K562 (cell line): ENCODE results near the gene ARMC9. TPM values are rescaled to one million over a fixed set of nuclear protein-coding genes. Genes with fewer than 3 reads are reported as not detected.

Source experiments
- ATAC-seq: fragments of 200-7000 bp; cut with Tn5 transposase; 3 replicates; pipeline ENCODE4 v1.9.1; 2020; ENCODE audit warnings: moderate library complexity
- BruUV-seq: library from RNA; stranded (reverse); fragments of 400-500 nt; replicated peaks from 2 replicates; lab custom pipeline; 2021; lab: Mats Ljungman, UMichigan
- CTCF ChIA-PET: fragments of 300-600 bp; formaldehyde crosslinking; extraction: SDS; loops from one replicate; lab custom pipeline; 2021; ENCODE audit warnings: low intra/inter-chr PET ratio; lab: Yijun Ruan, JAX
- POLR2A ChIA-PET: fragments of 300-600, 350-650 bp; sonication (Branson Sonifier 250); formaldehyde crosslinking; extraction: SDS; loops from one replicate; lab custom pipeline; 2021; ENCODE audit warnings: antibody characterized with exemption, inconsistent platforms; lab: Yijun Ruan, JAX
- DNase-seq, 4 experiments: peaks; one replicate each; pipeline versions ENCODE4 v3.0.0 to v3.0.0-alpha.2; 2011 to 2018; ENCODE audit warnings: low spot score in 3 of 4, mixed read lengths in 3 of 4; ENCODE audit errors: extremely low read depth in 1 of 4
- FAIRE-seq: peaks from 2 replicates; lab custom pipeline; 2011; peaks lifted over from hg19 to GRCh38; lab: Jason Lieb, UNC
- H2AFZ ChIP-seq: 2 replicates; pipeline ENCODE4 v1.6.0; 2011; ENCODE audit warnings: low read depth, low read length, control low read depth, inconsistent platforms
- H3K27ac ChIP-seq: fragments of 200-600 bp; 3 replicates; pipeline ENCODE4 v1.8.0; 2011; ENCODE audit warnings: low read depth, mild to moderate bottlenecking, control low read depth, inconsistent platforms, low read length, moderate library complexity, mixed read lengths; ENCODE audit errors: extremely low read depth
- H3K27me3 ChIP-seq, 2 experiments: fragments of 300-600 bp in 1 of 2; 2 replicates in 1 of 2; 3 replicates in 1 of 2; pipeline versions ENCODE4 v1.6.0 to v1.8.0; 2011; ENCODE audit warnings: inconsistent platforms in 2 of 2, low read length in 2 of 2, mild to moderate bottlenecking in 1 of 2, mixed read lengths in 1 of 2, moderate library complexity in 1 of 2; ENCODE audit not compliant: control insufficient read depth in 2 of 2, insufficient read depth in 2 of 2
- H3K36me3 ChIP-seq: fragments of 300-600 bp; 3 replicates; pipeline ENCODE4 v1.8.0; 2011; ENCODE audit warnings: mild to moderate bottlenecking, low read length, inconsistent platforms; ENCODE audit not compliant: control insufficient read depth, insufficient read depth
- H3K4me1 ChIP-seq, 2 experiments: fragments of 200-600 bp in 1 of 2; replicated peaks in 1 of 2; 2 replicates in 1 of 2; 3 replicates in 1 of 2; pipeline versions ENCODE4 v1.5.1 to v1.8.0; 2011; ENCODE audit warnings: inconsistent platforms in 2 of 2, low read length in 2 of 2, mild to moderate bottlenecking in 1 of 2, mixed read lengths in 1 of 2, moderate library complexity in 1 of 2; ENCODE audit not compliant: control insufficient read depth in 2 of 2, insufficient read depth in 2 of 2
- H3K4me2 ChIP-seq: 2 replicates; pipeline ENCODE4 v1.6.1; 2011; ENCODE audit warnings: low read length, control low read depth, inconsistent platforms, mixed read lengths; ENCODE audit not compliant: insufficient read depth
- H3K4me3 ChIP-seq: fragments of 200-600 bp; sonication (generic), shearing (Covaris generic); 2 replicates; pipeline ENCODE4 v1.5.1; 2016; ENCODE audit warnings: control low read depth, inconsistent platforms
- H3K79me2 ChIP-seq: fragments of 200-600 bp; 3 replicates; pipeline ENCODE4 v1.8.0; 2011; ENCODE audit warnings: low read length, inconsistent platforms; ENCODE audit not compliant: control insufficient read depth, insufficient read depth
- H3K9ac ChIP-seq, 2 experiments: 2 replicates each; pipeline versions ENCODE4 v1.6.0 to v1.6.1; 2011; ENCODE audit warnings: low read depth in 2 of 2, low read length in 2 of 2, control low read depth in 1 of 2, inconsistent platforms in 1 of 2, mild to moderate bottlenecking in 1 of 2, mixed read lengths in 1 of 2; ENCODE audit not compliant: insufficient read depth in 1 of 2
- H3K9me1 ChIP-seq: one replicate; pipeline ENCODE4 v1.6.0; 2011; ENCODE audit warnings: inconsistent platforms, mild to moderate bottlenecking, low read length, moderate library complexity; ENCODE audit not compliant: control insufficient read depth, insufficient read depth
- H3K9me3 ChIP-seq: replicated peaks from 2 replicates; pipeline ENCODE4 v1.5.1; 2011; ENCODE audit warnings: low read depth, low read length, inconsistent platforms; ENCODE audit not compliant: control insufficient read depth, insufficient read depth
- H4K20me1 ChIP-seq: replicated peaks from 2 replicates; pipeline ENCODE4 v1.6.1; 2011; ENCODE audit warnings: low read length, inconsistent platforms, mixed read lengths; ENCODE audit not compliant: control insufficient read depth, insufficient read depth
- ATF6 ChIP-seq: sonication (generic); formaldehyde crosslinking; IDR thresholded peaks from 2 replicates; pipeline ENCODE4 v1.4.0; 2020; ENCODE audit warnings: mild to moderate bottlenecking, missing genetic modification reagents
- CC2D1A ChIP-seq: fragments of 450-650 bp; IDR thresholded peaks from 2 replicates; pipeline ENCODE4 v1.6.1; 2017; ENCODE audit warnings: mild to moderate bottlenecking
- CHD2 ChIP-seq: IDR thresholded peaks from 2 replicates; pipeline ENCODE4 v1.6.1; 2011; ENCODE audit warnings: low read depth, low read length
- ELF2 ChIP-seq: fragments of 250-450 bp; sonication (Bioruptor Pico); IDR thresholded peaks from 2 replicates; pipeline ENCODE4 v1.5.0; 2021; ENCODE audit warnings: mild to moderate bottlenecking
- ETS1 ChIP-seq: conservative IDR thresholded peaks from 2 replicates; pipeline ENCODE4 v1.6.1; 2011; ENCODE audit warnings: low read depth, mild to moderate bottlenecking, low read length; ENCODE audit not compliant: control insufficient read depth
- EZH2 ChIP-seq: IDR thresholded peaks from 2 replicates; pipeline ENCODE4 v1.6.1; 2012; ENCODE audit warnings: low read depth, mild to moderate bottlenecking, inconsistent platforms, low read length, borderline replicate concordance
- GTF2B ChIP-seq: IDR thresholded peaks from 2 replicates; pipeline ENCODE4 v1.6.1; 2011; ENCODE audit not compliant: insufficient read length; ENCODE audit errors: extremely low read depth
- KLF13 ChIP-seq: fragments of 450-650 bp; IDR thresholded peaks from 2 replicates; pipeline ENCODE4 v1.6.1; 2016; ENCODE audit warnings: missing genetic modification characterization, low read depth, mild to moderate bottlenecking, missing compliant biosample characterization, moderate library complexity, borderline replicate concordance
- NR0B1 ChIP-seq: fragments of 450-650 bp; IDR thresholded peaks from one replicate; pipeline ENCODE4 v1.6.1; 2018; ENCODE audit warnings: mild to moderate bottlenecking, moderate library complexity; ENCODE audit not compliant: partially characterized antibody
- PML ChIP-seq: IDR thresholded peaks from 2 replicates; pipeline ENCODE4 v1.6.1; 2012; ENCODE audit warnings: low read length, inconsistent platforms
- PTBP1 ChIP-seq: fragments of 200-400 bp; formaldehyde crosslinking; IDR thresholded peaks from 2 replicates; pipeline ENCODE4 v1.6.1; 2017; ENCODE audit warnings: low read depth, low read length
- SMARCA5 ChIP-seq: fragments of 450-650 bp; IDR thresholded peaks from 2 replicates; pipeline ENCODE4 v1.6.1; 2016
- THAP7 ChIP-seq: fragments of 250-450 bp; sonication (Bioruptor Pico); IDR thresholded peaks from 2 replicates; pipeline ENCODE4 v1.5.0; 2021
- U2AF2 ChIP-seq: fragments of 200-400 bp; formaldehyde crosslinking; optimal IDR thresholded peaks from 2 replicates; pipeline ENCODE3; 2017; ENCODE audit warnings: low read depth, mild to moderate bottlenecking, low read length
- ZNF197 ChIP-seq: fragments of 200-800 bp; sonication (Bioruptor generic); IDR thresholded peaks from 2 replicates; pipeline ENCODE4 v1.6.1; 2016; ENCODE audit warnings: low read depth, missing genetic modification characterization, missing compliant biosample characterization
- ZNF551 ChIP-seq: fragments of 250-450 bp; sonication (Bioruptor Pico); IDR thresholded peaks from 2 replicates; pipeline ENCODE4 v1.5.0; 2021; ENCODE audit warnings: mild to moderate bottlenecking, moderate library complexity
- WGBS: fragments of 100-300 bp; shearing (Covaris generic); methylation state at CpG from one replicate; pipeline ENCODE4 v1.1.6; 2016; ENCODE audit warnings: low coverage, mixed read lengths; ENCODE audit not compliant: insufficient coverage; ENCODE audit errors: missing lambda C conversion rate; 5-methylcytosine and 5-hydroxymethylcytosine counted together
- in situ Hi-C: fragments of 300-500 bp; cut with MboI; formaldehyde crosslinking; loops from 4 replicates; pipeline ENCODE4 v1.15.0; 2018; ENCODE audit warnings: inconsistent platforms, mixed read lengths
- intact Hi-C: fragments of 100-400 bp; cut with micrococcal nuclease; formaldehyde crosslinking; loops from 2 replicates; pipeline ENCODE4 v1.14.2; 2022
- polyA plus RNA-seq, 8 experiments: library from polyadenylated mRNA; depleted of rRNA in 4 of 8; stranded (reverse) in 5 of 8; unstranded in 3 of 8; fragments of >200 nt; fragmentation: Nextera tagmentation in 2 of 8; fragmentation: Illumina TruSeq in 1 of 8; extraction: Ambion mirVana in 2 of 8; extraction: Trizol in 1 of 8; gene quantifications; 2 replicates each; pipeline versions ENCODE4 v1.2.1 to v1.2.3, GENCODE V29; 2011 to 2014; ENCODE audit warnings: inconsistent platforms in 1 of 8, missing spikeins in 1 of 8
- total RNA-seq, 7 experiments: library from RNA; depleted of rRNA in 6 of 7; stranded (reverse); fragments of >200 nt in 6 of 7; fragmentation: Illumina TruSeq in 2 of 7; extraction: Trizol in 2 of 7; gene quantifications; 2 replicates each; pipeline versions ENCODE4 v1.2.1 to v1.2.3, GENCODE V29; 2011 to 2021; ENCODE audit warnings: low replicate concordance in 1 of 7

ARMC9 gene
- total and polyA plus RNA-seq, 9 of the 15 experiments (the other 6 are each of a cell fraction or from before 2014, with no cell fraction given) = 0.36 to 2.3 (median 1.1) TPM

GRCh38 chr2:231294116-231294515 lies 95.7 kb downstream of the ARMC9 start:
- DNase-seq (no peak), ATAC-seq (no peak), FAIRE-seq (no peak)
- Histone ChIP-seq H3K4me2 (no peak overlapping the region), H2AFZ (no peak overlapping the region), H3K27ac (no peak overlapping the region), H3K36me3 (no peaks in the 10 kb centered on the region), H3K79me2 (no peaks in the 10 kb centered on the region), H3K9ac (no peak overlapping the region), H4K20me1 (no peaks in the 10 kb centered on the region), H3K9me1 (no peaks in the 10 kb centered on the region), H3K27me3 (peaks cover 11 to 34% of the 10 kb centered on the region in 2 experiments; a peak in 3 of 5 replicates), H3K4me3 (no peak overlapping the region), H3K9me3 (no peaks in the 10 kb centered on the region), H3K4me1 (peaks cover 0 to 3% of the 10 kb centered on the region in 2 experiments; a peak in 3 of 5 replicates)
- CTCF ChIA-PET = no interaction called here
- intact Hi-C loops (loop anchor here (10.0 kb wide), 1 partner anchor 111 kb away; no protein-coding TSS in a partner anchor), in situ Hi-C loops (no loop called here)
- BruUV-seq = no TSS peak
- WGBS = 0% methylated on average over 4 of the region's 7 CpGs
- POLR2A ChIA-PET = no interaction called here
- TF ChIP-seq EZH2 (no peak), PTBP1 (no peak), ELF2 (no peak), THAP7 (CRISPR knock-in tag) (no peak), ZNF551 (CRISPR knock-in tag) (no peak), ZNF197 (CRISPR knock-in tag) (no peak), KLF13 (tag) (no peak), ATF6 (CRISPR knock-in tag) (no peak), SMARCA5 (no peak), NR0B1 (no peak), U2AF2 (no peak), PML (no peak), CHD2 (no peak), GTF2B (no peak), ETS1 (no peak), CC2D1A (no peak)
